Left ventricle myocardium inferior (tissue), 1 donor: ENCODE data around the gene HBP1. TPM values are rescaled to one million over a fixed set of nuclear protein-coding genes. Genes with fewer than 3 reads are reported as not detected.

Experiments
- DNase-seq: peaks from one replicate; pipeline ENCODE4 v3.0.0-alpha.2; 2020
- H3K27ac ChIP-seq: fragments of 200-600 bp; replicated peaks from 2 replicates; pipeline ENCODE4 v1.8.0; 2021
- H3K27me3 ChIP-seq: fragments of 200-600 bp; 2 replicates; pipeline ENCODE4 v1.8.0; 2021; ENCODE audit warnings: low read depth
- H3K36me3 ChIP-seq: fragments of 200-600 bp; 2 replicates; pipeline ENCODE4 v1.8.0; 2021
- H3K4me1 ChIP-seq: fragments of 200-600 bp; 2 replicates; pipeline ENCODE4 v1.8.0; 2021
- H3K4me3 ChIP-seq: fragments of 200-600 bp; 2 replicates; pipeline ENCODE4 v1.8.0; 2021; ENCODE audit warnings: mild to moderate bottlenecking, moderate library complexity
- H3K9me3 ChIP-seq: fragments of 200-600 bp; replicated peaks from 2 replicates; pipeline ENCODE4 v1.8.0; 2021
- intact Hi-C: fragments of 100-400 bp; cut with micrococcal nuclease; formaldehyde crosslinking; loops from one replicate; pipeline ENCODE4 v1.11.0; 2022
- total RNA-seq: library from RNA; stranded (reverse); fragmentation: NEBNext Ultra II Directional; extraction: Animal tissue kit (Norgen Biotek cat#: 25700); gene quantifications from one replicate; pipeline ENCODE4 v1.2.1, GENCODE V29; 2021
- TF ChIP-seq, protein P1 (sequence below): fragments of 200-600 bp; IDR thresholded peaks from 2 replicates; pipeline ENCODE4 v1.8.0; 2021; ENCODE audit warnings: antibody characterized with exemption, mild to moderate bottlenecking, borderline replicate concordance
- donor health status: DM: no; HTN: yes; CAD: no; lungs with severe emphysema.

Gene HBP1
- total RNA-seq, 1 donor from 2014 or later: 56.9 TPM

DNA sequence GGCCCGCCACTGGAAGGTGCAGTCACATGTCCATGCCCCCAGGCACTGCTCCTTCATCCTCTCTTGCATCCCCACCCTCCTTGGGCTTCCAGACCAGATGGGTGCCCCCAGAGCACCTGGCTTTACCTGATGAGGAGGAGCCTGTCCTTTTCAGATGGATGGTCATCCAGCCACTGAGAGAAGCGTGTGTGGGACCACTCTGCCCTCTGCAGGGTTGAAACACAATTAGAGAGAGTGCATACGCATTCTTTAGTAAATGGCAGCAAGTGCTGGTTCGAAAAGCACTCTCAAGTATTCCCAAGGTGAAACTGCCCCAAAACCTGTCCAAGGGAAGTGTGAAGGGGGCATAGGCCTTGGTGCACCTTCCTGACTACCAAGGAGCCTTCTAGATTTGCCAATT lies 41.6 kb downstream of the HBP1 start:
- intact Hi-C loops: no loop called here

DNA sequence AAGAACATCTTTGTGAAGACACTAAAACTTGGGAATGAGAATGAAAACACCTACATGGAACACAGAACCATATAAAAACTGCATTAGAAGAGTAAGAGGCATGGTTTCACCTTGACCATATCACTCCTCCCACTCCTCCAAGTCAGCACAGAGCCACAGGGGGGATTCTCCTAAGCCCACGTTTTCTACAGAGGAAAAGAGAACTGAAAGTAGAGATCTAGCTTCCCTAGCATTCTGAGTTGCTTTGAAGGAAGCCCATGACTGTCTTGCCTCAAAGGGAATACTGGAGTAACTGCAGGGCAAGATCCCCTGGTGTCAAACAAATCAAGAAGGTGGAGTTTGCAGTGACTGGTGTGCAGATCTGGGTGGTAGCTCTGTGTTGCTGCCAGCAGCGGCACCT lies 43.9 kb downstream of the HBP1 start:
- Histone ChIP-seq H3K4me3 (no peak overlapping the region), H3K9me3 (peaks cover 23% of the 10 kb centered on the region), H3K27me3 (no peaks in the 10 kb centered on the region), H3K36me3 (peaks cover 15% of the 10 kb centered on the region), H3K27ac (peak overlapping the region; percentile 58), H3K4me1 (peaks cover 32% of the 10 kb centered on the region)
- DNase-seq: no peak
- intact Hi-C loops: no loop called here
- TF ChIP-seq, protein P1, sequence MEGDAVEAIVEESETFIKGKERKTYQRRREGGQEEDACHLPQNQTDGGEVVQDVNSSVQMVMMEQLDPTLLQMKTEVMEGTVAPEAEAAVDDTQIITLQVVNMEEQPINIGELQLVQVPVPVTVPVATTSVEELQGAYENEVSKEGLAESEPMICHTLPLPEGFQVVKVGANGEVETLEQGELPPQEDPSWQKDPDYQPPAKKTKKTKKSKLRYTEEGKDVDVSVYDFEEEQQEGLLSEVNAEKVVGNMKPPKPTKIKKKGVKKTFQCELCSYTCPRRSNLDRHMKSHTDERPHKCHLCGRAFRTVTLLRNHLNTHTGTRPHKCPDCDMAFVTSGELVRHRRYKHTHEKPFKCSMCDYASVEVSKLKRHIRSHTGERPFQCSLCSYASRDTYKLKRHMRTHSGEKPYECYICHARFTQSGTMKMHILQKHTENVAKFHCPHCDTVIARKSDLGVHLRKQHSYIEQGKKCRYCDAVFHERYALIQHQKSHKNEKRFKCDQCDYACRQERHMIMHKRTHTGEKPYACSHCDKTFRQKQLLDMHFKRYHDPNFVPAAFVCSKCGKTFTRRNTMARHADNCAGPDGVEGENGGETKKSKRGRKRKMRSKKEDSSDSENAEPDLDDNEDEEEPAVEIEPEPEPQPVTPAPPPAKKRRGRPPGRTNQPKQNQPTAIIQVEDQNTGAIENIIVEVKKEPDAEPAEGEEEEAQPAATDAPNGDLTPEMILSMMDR: no peak

More for the DNA sequence above, 41.6 kb downstream of the HBP1 start:
- H3K27me3 ChIP-seq: no peaks in the 10 kb centered on the region
- TF ChIP-seq, protein P1: no peak
- H3K4me3 ChIP-seq: no peak overlapping the region
- H3K9me3 ChIP-seq: peaks cover 21% of the 10 kb centered on the region
- H3K4me1 ChIP-seq: peaks cover 49% of the 10 kb centered on the region
- DNase-seq: no peak
- peaks cover 32% of the 10 kb centered on the region for H3K36me3 ChIP-seq
- peak overlapping the region; percentile 87 for H3K27ac ChIP-seq

DNA sequence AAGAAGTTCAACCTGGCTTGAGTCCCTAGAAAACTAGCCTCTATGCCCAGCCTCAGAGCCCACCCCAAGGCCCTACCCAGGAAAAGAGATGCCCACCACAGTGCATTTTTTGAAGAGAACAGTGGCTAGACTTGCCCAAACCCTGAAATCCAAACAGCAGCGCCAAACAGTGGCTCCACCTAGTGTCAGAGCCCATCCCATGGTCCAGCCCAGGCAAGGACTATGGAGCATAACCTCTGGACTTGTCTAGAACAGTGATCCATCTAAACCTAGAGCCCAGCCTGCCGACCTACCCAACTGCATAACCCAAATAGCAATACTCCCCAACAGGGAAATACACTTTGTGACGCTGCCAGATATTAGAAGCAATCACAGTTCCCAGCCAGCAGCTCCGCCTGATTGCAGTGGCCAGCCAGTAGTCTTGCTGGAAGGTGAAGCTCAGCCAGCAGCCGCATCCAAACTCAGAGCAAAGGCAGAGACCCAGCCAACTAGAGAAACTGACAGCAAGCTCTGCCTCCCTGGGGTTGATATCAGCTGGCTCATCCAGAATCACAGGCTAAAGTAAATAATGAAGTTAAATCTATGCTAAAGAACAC lies 44.5 kb downstream of the HBP1 start:
- Histone ChIP-seq H3K27ac (peak overlapping the region; percentile 58), H3K9me3 (peaks cover 28% of the 10 kb centered on the region), H3K27me3 (no peaks in the 10 kb centered on the region), H3K4me3 (no peak overlapping the region), H3K4me1 (peaks cover 28% of the 10 kb centered on the region), H3K36me3 (peaks cover 15% of the 10 kb centered on the region)
- TF ChIP-seq, protein P1: no peak
- intact Hi-C loops: no loop called here
- DNase-seq: peak; percentile 56

DNA sequence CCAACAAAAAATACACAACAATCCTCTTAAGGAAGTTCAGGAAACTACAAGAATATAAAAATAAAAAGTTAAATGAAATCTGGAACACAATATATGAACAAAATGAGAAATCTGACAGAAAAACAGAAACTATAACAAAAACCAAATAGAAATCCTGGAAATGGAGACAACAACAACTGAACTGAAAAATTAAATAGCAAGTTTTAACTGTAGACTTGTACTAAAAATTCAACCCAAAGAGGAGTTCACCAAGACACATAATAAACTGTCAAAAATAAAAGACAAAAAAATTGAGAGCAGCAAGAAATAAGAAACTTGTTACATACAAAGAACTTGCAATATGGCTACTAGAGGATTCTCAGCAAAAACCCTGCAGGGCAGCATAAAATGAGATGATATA lies 45.1 kb downstream of the HBP1 start:
- intact Hi-C loops: no loop called here
- DNase-seq: no peak
- H3K9me3 ChIP-seq: peaks cover 28% of the 10 kb centered on the region
- peaks cover 27% of the 10 kb centered on the region for H3K4me1 ChIP-seq
- H3K4me3 ChIP-seq: no peak overlapping the region
- H3K36me3 ChIP-seq: peaks cover 15% of the 10 kb centered on the region
- peak overlapping the region; percentile 58 for H3K27ac ChIP-seq
- no peaks in the 10 kb centered on the region for H3K27me3 ChIP-seq
- TF ChIP-seq, protein P1: no peak

DNA sequence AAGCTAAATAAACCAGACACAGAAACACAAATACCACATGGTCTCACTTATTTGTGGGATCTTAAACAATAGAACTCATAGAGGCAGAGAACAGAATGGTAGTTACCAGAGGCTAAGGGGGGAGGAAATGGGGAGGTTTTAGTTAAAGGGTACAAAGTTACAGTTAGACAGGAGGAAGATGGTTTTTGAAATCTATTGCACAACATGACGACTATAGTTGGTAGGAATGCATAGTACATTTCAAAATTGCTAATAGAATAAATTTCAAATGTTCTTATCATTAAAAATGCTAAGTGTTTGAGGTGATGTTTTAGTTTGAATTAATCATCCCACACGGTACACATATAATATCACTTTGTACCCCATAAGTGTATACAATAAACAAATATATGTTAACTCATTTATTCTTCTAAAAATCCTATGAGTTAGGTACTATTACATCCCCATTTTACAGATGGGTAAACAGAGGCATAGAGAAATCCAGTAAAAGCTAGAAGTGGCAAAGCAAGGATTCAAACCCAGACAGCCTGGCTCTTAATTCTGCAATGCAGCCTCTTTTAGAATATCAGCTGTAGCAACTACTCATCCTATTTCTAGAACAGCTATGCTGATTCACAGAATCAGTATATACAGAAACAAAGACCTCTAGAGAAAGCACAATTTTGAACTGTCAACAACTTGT lies 50.9 kb downstream of the HBP1 start:
- H3K4me3 ChIP-seq: no peak overlapping the region
- H3K9me3 ChIP-seq: peaks cover 13% of the 10 kb centered on the region
- no peaks in the 10 kb centered on the region for H3K27me3 ChIP-seq
- peaks cover 52% of the 10 kb centered on the region for H3K4me1 ChIP-seq
- intact Hi-C loops: no loop called here
- DNase-seq: no peak
- H3K27ac ChIP-seq: peak overlapping the region; percentile 88
- TF ChIP-seq, protein P1: no peak
- H3K36me3 ChIP-seq: peaks cover 7% of the 10 kb centered on the region
